Karpas-422 (cell line): ENCODE measurements around the gene BARHL2. TPM values are rescaled to one million over a fixed set of nuclear protein-coding genes. Genes with fewer than 3 reads are reported as not detected.

Experiments used
- DNase-seq: peaks from one replicate; pipeline ENCODE4 v3.0.0-alpha.2; 2015
- H2AFZ ChIP-seq: fragments of 200-600 bp; sonication (generic); 2 replicates; pipeline ENCODE4 v1.6.1; 2014; ENCODE audit warnings: antibody characterized with exemption, low read length, mixed read lengths
- H3K27ac ChIP-seq: fragments of 200-600 bp; sonication (generic); 2 replicates; pipeline ENCODE4 v1.5.1; 2014; ENCODE audit warnings: mild to moderate bottlenecking, low read length, moderate library complexity
- H3K27me3 ChIP-seq: fragments of 200-600 bp; sonication (generic); 2 replicates; pipeline ENCODE4 v1.6.1; 2014; ENCODE audit warnings: low read length, mixed read lengths
- H3K36me3 ChIP-seq: fragments of 200-600 bp; sonication (generic); 2 replicates; pipeline ENCODE4 v1.6.1; 2014; ENCODE audit warnings: low read length, mixed read lengths; ENCODE audit not compliant: insufficient read depth
- H3K4me1 ChIP-seq: fragments of 200-600 bp; sonication (generic); 2 replicates; pipeline ENCODE4 v1.6.1; 2014; ENCODE audit warnings: mild to moderate bottlenecking, low read length, mixed read lengths
- H3K4me2 ChIP-seq: fragments of 200-600 bp; sonication (generic); 2 replicates; pipeline ENCODE4 v1.6.1; 2014; ENCODE audit warnings: low read length, low read depth, mild to moderate bottlenecking; ENCODE audit not compliant: poor library complexity, severe bottlenecking
- H3K4me3 ChIP-seq: fragments of 200-600 bp; sonication (generic); 2 replicates; pipeline ENCODE4 v1.5.1; 2014; ENCODE audit warnings: mild to moderate bottlenecking, antibody characterized with exemption, low read length, mixed read lengths
- H3K79me2 ChIP-seq: fragments of 200-600 bp; sonication (generic); 2 replicates; pipeline ENCODE4 v1.6.1; 2014; ENCODE audit warnings: mild to moderate bottlenecking, low read length, mixed read lengths
- H3K9ac ChIP-seq: fragments of 200-600 bp; sonication (generic); 2 replicates; pipeline ENCODE4 v1.6.0; 2014; ENCODE audit warnings: low read length
- H3K9me2 ChIP-seq: fragments of 200-600 bp; sonication (generic), shearing (Covaris generic); replicated peaks from 2 replicates; pipeline ENCODE4 v1.6.0; 2014; ENCODE audit warnings: mild to moderate bottlenecking, low read length, moderate library complexity; ENCODE audit not compliant: insufficient read depth
- H3K9me3 ChIP-seq: fragments of 300-700, 200-600 bp; sonication (generic); 2 replicates; pipeline ENCODE4 v1.6.1; 2014; ENCODE audit warnings: low read length, mixed read lengths
- H4K20me1 ChIP-seq: fragments of 200-600 bp; sonication (generic); 2 replicates; pipeline ENCODE4 v1.6.1; 2014; ENCODE audit warnings: mild to moderate bottlenecking, antibody characterized with exemption, low read length, low read depth; ENCODE audit not compliant: insufficient read depth
- total RNA-seq: library from RNA; depleted of rRNA; stranded (reverse); fragments of >200 nt; shearing (Covaris generic); gene quantifications from 2 replicates; pipeline ENCODE4 v1.2.3, GENCODE V29; 2014; ENCODE audit warnings: low replicate concordance

The BARHL2 gene
- total RNA-seq, 1 experiment from 2014 or later, result not detected

GRCh38 chr1:90721210-90722194 lies 4.4 kb upstream of the BARHL2 start:
- Histone ChIP-seq H3K4me3 (no peak overlapping the region), H3K79me2 (no peaks in the 10 kb centered on the region), H3K9me2 (no peaks in the 10 kb centered on the region), H3K36me3 (no peaks in the 10 kb centered on the region), H3K9me3 (no peaks in the 10 kb centered on the region), H3K9ac (no peak overlapping the region), H4K20me1 (no peaks in the 10 kb centered on the region), H3K27ac (no peak overlapping the region), H3K4me2 (no peak overlapping the region), H3K4me1 (no peaks in the 10 kb centered on the region), H3K27me3 (no peaks in the 10 kb centered on the region), H2AFZ (no peak overlapping the region)
- DNase-seq, result peak; percentile 86

- Histone ChIP-seq H3K79me2 (no peaks in the 10 kb centered on the region), H3K27ac (no peak overlapping the region), H2AFZ (no peak overlapping the region), H3K9me2 (no peaks in the 10 kb centered on the region), H3K9ac (no peak overlapping the region), H3K4me1 (no peaks in the 10 kb centered on the region), H3K36me3 (no peaks in the 10 kb centered on the region), H3K9me3 (no peaks in the 10 kb centered on the region), H3K4me2 (no peak overlapping the region), H3K27me3 (no peaks in the 10 kb centered on the region), H3K4me3 (no peak overlapping the region), H4K20me1 (no peaks in the 10 kb centered on the region)
- no peak for DNase-seq
These were observed 3.1 kb upstream of the BARHL2 start for GRCh38 chr1:90720145-90720636.

- H3K36me3 ChIP-seq, result no peaks in the 10 kb centered on the region
- H3K79me2 ChIP-seq, result no peaks in the 10 kb centered on the region
- no peak overlapping the region for H2AFZ ChIP-seq
- no peaks in the 10 kb centered on the region for H3K4me1 ChIP-seq
- no peaks in the 10 kb centered on the region for H3K9me2 ChIP-seq
- no peak overlapping the region for H3K4me3 ChIP-seq
- H3K4me2 ChIP-seq, result no peak overlapping the region
- no peak overlapping the region for H3K27ac ChIP-seq
- no peak for DNase-seq
- no peaks in the 10 kb centered on the region for H4K20me1 ChIP-seq
- no peaks in the 10 kb centered on the region for H3K9me3 ChIP-seq
- no peaks in the 10 kb centered on the region for H3K27me3 ChIP-seq
- H3K9ac ChIP-seq, result no peak overlapping the region
These were observed 2.4 kb upstream of the BARHL2 start for GRCh38 chr1:90719330-90720144.

- no peak for DNase-seq
- H3K27me3 ChIP-seq, result no peaks in the 10 kb centered on the region
- H4K20me1 ChIP-seq, result no peaks in the 10 kb centered on the region
- H3K36me3 ChIP-seq, result no peaks in the 10 kb centered on the region
- H3K4me1 ChIP-seq, result no peaks in the 10 kb centered on the region
- no peaks in the 10 kb centered on the region for H3K9me2 ChIP-seq
- no peak overlapping the region for H2AFZ ChIP-seq
- no peak overlapping the region for H3K9ac ChIP-seq
- H3K27ac ChIP-seq, result no peak overlapping the region
- no peak overlapping the region for H3K4me3 ChIP-seq
- H3K9me3 ChIP-seq, result no peaks in the 10 kb centered on the region
- no peak overlapping the region for H3K4me2 ChIP-seq
- no peaks in the 10 kb centered on the region for H3K79me2 ChIP-seq
These were observed 1.6 kb upstream of the BARHL2 start for GRCh38 chr1:90718411-90719329.

- no peak overlapping the region for H3K4me2 ChIP-seq
- H3K27me3 ChIP-seq, result no peaks in the 10 kb centered on the region
- H3K4me3 ChIP-seq, result no peak overlapping the region
- H3K79me2 ChIP-seq, result no peaks in the 10 kb centered on the region
- no peaks in the 10 kb centered on the region for H3K4me1 ChIP-seq
- H3K27ac ChIP-seq, result no peak overlapping the region
- no peaks in the 10 kb centered on the region for H3K9me3 ChIP-seq
- H3K9ac ChIP-seq, result no peak overlapping the region
- no peak overlapping the region for H2AFZ ChIP-seq
- H4K20me1 ChIP-seq, result no peaks in the 10 kb centered on the region
- no peaks in the 10 kb centered on the region for H3K36me3 ChIP-seq
- no peak for DNase-seq
- H3K9me2 ChIP-seq, result no peaks in the 10 kb centered on the region
These were observed 736 bp upstream of the BARHL2 start for GRCh38 chr1:90717665-90718410.

- Histone ChIP-seq H3K27me3 (no peaks in the 10 kb centered on the region), H3K9me2 (no peaks in the 10 kb centered on the region), H3K4me1 (no peaks in the 10 kb centered on the region), H4K20me1 (no peaks in the 10 kb centered on the region), H3K9ac (no peak overlapping the region), H2AFZ (no peak overlapping the region), H3K4me2 (no peak overlapping the region), H3K9me3 (no peaks in the 10 kb centered on the region), H3K4me3 (no peak overlapping the region), H3K36me3 (no peaks in the 10 kb centered on the region), H3K27ac (no peak overlapping the region), H3K79me2 (no peaks in the 10 kb centered on the region)
- DNase-seq, result peak; percentile 6
These were observed 208 bp upstream of the BARHL2 start for GRCh38 chr1:90717356-90717664.

- Histone ChIP-seq H4K20me1 (no peaks in the 10 kb centered on the region), H3K9me2 (no peaks in the 10 kb centered on the region), H2AFZ (no peak overlapping the region), H3K27ac (no peak overlapping the region), H3K79me2 (no peaks in the 10 kb centered on the region), H3K4me1 (no peaks in the 10 kb centered on the region), H3K36me3 (no peaks in the 10 kb centered on the region), H3K4me2 (no peak overlapping the region), H3K9me3 (no peaks in the 10 kb centered on the region), H3K27me3 (no peaks in the 10 kb centered on the region), H3K9ac (no peak overlapping the region), H3K4me3 (no peak overlapping the region)
- DNase-seq, result no peak
These were observed 905 bp downstream of the BARHL2 start for GRCh38 chr1:90716243-90716551.
